ENCODE results near the gene RNF10.
"Not testable (repeated sequence)": the region's sequence is repeated elsewhere in the genome, so short reads cannot be mapped to it uniquely, and the experiment has no call there.

Gene RNF10

DNA sequence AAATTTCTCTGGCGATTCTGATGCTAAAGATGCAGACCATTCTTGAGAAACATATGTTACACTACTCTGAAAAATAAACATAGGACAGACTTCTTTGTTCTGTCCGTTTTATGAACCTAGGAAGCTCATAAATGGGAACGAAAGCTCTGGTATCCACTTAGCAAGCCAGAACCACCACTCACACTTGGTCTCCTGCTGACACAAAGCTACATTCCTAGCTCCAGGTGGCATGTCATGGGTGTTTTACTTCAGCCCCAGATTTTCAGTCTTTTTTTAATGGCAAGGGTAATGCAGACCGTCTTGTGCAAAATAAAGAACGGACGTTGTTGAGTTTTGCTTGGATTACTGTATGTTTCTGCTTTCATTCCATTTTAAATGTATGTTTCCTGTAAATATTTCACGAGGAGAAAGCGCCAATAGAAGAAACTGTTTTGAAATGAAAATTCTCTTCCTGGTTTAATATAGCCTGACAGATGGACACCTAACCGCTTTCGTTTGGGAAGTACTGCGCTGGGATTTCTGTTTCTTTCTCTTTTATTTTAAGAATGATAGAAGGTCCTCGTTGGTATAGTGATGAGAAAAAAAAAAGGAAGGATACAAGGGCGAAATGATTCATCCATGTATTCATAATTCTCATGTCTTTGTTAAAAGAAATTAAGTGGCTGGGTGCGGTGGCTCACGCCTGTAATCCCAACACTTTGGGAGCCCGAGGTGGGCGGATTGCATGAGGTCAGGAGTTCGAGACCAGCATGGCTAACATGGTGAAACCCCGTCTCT, 4.3 kb upstream of the RNF10 start:
- DNase-seq = no peak

DNA sequence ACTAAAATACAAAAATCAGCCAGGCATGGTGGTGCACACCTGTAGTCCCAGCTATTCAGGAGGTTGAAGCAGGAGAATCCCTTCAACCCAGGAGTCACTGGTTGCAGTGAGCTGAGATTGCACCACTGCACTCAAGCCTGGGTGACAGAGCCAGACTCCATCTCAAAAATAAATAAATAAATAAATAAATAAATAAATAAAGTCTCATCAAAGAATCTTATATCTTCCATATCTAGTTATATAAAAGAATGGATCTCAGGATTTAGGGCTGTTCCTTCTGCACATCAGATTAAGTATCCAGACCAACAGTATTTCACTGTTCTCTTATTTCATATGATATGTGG, 3.8 kb upstream of the RNF10 start:
- not testable (repeated sequence) for DNase-seq

DNA sequence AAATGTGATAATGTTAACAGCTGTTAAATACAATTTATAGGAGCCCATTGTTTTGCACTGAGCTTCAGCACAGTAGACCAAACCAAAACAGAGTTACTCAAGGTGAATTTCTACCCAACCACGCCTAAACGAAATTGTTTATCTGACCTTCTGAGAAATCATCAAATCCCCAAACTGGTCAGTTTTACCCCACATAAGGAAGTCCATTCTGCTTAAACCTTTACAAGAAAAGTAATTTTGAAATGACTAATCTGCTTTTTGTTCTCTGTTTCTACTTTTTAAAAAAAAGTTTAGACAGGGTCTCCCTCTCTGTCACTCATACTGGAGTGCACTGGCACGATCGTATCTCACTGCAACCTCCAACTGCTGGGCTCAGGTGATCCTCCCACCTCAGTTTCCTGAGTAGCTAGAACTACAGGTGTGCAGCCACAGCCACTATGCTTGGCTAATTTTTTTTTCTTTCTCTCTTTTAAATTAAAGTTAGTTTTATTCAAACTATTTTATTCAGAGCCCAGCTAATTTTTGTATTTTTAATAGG, 1.4 kb upstream of the RNF10 start:
- DNase-seq = no peak

DNA sequence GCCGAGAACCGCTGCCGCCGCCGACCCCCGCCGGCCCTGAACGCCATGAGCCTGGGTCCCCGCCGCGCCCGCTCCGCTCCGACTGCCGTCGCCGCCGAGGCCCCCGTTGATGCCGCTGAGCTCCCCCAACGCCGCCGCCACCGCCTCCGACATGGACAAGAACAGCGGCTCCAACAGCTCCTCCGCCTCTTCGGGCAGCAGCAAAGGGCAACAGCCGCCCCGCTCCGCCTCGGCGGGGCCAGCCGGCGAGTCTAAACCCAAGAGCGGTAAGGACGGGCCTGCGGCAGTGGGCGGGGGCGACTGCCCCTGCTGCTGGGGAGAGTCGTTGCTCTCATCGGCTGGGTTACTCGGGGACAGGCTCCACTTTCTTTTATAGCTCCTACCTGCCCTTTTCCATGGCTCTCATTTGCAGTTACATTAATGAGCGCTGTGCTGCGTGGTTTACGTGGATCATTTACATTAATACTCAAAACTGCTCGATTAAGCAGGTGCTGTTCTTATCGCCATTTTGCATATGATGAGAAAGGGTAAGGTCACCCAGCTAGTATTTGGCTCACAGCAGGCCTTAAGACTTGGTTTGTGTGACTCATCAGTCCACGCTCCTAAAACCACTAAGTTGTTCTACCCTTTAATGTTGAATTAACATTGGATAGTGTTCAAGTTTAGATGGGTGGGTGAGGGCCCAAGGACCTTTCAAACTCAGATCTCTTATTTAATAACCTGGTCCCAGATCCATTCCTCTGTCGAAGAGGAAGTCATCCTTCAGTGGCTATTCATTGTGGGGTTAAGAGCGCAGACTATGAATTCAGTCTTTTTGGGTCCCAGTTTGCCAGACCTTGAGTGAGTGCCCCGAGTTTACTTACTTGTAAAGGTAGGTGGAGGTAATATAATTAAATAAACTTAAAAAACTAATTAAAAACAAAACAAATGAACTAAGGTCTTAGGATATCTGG, 823 bp downstream of the RNF10 start:
- peak in 3 of 4 experiments; percentile 19 to 30 (median 26) for DNase-seq

DNA sequence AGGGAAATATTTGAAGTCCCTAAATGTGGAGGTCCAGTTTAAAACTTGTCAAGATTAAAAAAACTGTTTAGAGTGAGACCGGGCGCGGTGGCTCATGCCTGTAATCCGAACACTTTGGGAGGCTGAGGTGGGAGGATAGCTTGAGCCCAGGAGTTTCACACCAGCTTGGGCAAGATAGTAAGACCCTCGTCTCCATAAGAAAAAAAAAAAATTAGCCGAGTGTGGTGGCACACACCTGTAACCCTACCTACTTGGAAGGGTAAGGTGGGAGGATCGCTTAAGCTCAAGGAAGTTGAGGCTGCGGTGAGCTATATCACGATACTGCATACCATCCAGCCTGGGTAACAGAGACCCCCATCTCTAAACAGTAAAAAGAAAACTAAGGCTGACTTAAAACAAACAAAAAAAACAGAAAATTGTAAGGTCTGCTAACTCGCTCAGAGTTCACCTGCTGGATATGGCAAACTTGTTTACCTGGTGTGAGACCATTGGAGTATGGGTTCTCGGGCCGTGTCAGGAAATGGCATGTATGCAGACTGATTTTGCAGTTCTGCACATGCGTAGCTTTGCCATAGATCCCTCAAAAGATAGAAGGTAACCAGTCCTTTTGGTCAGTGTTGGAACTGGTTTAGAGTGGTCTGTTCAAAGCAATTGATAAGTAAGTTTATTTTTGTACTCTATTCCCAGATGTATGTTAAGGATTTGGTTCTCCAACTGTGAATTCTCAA, 2.1 kb downstream of the RNF10 start:
- no peak for DNase-seq

DNA sequence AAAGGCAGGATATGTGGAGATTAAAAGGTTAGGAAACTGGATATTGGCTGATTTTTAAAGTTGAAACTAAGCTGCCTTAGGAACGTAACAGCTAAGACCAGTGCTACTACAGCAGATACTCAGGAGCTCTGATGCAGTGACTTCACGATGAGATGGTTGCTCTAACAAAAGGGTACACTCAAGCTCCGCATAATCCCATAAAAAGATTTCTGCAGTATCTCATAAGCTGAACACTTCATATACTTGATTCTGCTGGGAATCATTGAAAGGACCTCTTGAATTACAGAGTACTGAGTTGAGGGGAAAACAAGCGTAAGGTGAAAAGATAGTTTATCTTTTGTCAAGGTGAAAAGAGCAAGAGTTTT, 3.7 kb downstream of the RNF10 start:
- no peak for DNase-seq

DNA sequence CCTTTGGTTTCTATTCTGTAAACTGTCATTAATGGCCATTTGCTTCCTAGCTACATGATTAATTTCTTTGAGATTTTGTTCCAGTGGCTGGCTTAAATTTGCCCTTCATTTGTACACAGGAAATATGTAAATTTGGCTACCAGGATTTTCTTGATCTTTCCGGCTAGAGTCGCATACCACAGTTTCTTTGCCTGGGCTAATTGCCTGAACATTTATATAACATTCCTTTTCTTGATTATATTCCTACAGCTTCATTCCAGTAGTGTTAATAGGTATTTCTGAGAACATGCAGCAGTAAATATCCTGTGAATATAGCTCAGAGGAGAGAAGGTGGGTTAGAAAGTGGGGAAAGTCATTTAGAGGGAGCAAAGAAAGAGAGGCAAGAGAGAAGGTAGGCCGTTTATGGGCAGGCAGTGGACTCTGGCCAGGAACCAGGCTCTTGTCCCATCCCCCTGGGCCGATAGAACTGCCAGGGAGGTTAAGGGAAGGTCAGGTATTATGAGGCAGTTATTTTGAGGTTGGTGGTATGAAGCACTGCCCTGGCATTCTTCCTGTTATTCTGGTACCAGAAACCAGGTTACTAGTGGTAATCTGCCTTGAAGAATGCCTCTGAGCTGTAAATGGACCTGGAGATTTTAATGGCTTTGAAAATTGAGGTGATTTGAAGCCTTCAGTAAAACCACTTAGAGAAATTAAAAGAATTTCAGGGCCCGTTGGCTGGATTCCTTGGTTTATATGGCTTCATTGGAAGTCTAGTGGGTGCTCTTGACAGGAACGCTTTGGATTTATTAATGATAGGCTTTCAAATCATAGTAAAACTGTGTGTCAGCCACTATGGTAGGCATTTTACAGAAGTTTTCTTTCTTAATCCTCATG, 4.4 kb downstream of the RNF10 start:
- DNase-seq = no peak

DNA sequence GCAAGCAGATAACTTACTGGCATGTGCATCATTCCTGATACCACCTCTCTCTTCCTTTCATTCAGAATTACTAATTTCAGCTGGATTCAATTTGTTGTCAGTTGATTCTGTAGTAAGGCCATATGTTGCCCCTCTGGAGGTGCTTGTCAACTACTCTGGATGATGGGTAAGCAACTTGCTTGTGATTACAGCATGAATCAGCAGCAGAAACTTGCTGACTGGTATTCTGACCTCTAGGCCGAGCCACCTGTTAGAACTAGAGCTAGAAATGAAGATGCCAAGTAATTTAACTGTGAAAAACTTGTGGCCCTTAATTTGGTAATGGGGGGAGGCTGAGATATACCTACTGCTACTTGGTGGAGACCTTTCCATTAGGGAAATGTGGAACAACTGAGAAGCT, 5.1 kb downstream of the RNF10 start:
- DNase-seq = no peak

DNA sequence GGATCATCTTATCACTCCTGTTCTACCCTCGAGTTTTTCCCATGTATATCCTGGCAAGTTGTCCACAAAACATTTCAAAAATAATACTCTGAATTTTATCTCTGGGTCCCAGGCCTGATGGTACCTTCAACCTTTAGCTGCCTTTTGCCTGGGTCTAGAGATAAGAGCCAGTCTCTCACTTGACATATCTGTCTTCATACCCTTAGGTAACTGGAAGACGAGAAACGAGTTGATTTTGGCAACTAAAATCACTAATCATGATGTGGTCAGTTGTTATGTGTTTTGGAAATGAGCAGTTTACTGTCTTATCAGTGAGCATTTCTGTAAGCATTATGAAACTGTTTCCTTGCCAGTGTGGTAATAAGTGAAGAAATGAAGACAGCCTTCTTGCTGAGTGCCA, 6.3 kb downstream of the RNF10 start:
- no peak for DNase-seq

DNA sequence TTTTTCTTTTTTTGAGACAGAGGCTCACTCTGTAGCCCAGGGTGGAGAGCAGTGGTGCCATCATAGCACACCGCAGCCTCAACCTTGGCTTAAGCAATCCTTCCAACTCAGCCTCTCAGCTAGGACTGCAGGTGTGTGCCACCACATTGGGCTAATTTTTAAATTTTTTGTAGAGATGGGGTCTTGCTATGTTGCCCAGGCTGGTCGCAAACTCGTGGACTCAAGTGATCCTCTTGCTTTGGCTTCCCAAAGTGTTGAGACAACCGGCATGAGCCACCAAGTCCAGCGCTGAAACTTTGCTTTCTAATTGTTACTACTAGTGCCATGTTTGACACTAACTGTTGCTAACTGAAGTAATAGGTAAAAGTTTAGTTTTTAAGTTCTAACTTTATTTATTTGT, 8.0 kb downstream of the RNF10 start:
- no peak for DNase-seq

DNA sequence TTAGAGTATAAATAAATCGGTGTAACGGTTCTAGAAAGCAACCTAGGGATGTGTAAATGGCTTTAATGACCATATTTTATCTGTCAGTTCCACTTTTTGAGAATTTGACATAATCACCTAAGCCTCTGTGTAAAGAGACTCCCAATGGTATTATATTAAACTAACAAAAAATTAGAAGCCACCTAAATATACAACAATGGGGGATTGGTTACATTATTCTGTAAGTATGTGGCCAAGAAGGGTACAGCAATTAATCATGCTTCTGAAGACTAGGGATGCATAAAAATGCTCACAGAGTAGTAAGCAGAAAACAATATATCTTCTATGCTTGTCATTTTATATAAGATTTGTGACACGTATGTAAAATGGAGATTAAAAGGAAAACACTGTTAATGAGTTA, 10.5 kb downstream of the RNF10 start:
- no peak for DNase-seq

DNA sequence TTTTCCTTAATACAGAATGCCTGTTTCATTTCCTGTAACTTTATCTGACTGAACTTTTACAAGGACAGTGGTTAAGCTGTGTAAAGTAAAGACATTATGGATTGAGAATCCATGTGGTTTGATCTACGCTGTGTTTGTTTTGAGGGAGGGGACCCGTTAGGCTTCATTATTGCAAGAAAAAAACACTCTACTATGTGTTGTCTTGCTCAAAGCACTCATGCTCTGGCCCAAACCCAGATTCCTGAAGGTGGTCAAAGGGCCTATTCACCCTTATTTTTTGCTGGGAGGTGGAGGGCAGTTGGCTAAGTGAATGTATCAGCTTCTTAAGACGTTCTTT, 11.9 kb downstream of the RNF10 start:
- no peak for DNase-seq

DNA sequence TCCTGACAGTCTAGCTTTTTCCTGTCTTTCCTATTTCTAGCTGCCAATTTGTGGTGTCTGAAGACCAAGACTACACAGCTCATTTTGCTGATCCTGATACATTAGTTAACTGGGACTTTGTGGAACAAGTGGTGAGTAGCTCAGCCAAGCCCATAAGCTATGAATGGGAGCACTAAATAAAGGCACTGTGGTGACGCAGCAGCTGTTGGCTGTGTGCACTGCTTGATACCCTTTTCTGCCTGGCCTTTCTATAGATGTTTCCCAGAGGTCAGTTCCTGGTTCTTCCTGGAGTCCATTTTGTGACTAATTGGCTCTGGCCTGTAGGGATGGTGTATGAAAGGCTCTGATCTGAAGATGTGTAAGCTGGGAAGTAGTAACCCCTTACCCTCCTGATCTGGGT, 20.5 kb downstream of the RNF10 start:
- DNase-seq = no peak

DNA sequence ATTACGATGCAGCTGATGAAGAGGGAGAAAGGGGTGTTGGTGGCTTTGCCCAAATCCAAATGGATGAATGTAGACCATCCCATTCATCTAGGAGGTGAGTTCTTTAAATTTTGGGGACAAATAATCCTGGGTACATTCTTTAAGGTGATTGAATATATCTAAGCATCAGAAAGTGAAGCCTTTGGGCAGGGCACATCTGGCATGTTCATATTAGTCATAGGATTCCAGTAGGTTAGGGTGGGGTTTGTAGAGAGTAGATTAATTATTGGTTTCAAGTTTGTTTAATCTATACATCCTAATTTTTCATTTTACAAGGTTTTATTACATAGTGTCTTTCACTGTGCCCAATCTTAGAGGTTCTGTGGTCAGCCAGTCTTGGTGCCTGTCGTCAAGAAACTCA, 23.4 kb downstream of the RNF10 start:
- no peak for DNase-seq

DNA sequence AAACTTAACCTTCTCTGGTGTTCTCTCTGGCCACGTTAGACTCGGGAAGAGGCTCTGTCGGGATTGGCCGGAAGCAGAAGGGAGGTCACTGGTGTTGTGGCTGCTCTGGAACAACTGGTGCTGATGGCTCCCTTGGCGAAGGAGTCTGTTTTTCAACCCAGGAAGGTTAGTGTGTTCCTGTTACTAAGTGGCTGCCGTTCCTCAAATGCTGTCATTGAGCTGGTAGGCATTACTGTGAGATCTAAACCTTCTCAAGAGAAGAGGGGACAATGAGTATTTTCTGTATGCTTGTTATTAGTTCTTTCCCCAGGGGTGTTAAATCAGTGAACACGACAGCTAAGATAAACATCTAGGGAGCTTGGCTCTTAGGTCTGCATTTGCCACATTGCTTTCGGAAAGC, 28.8 kb downstream of the RNF10 start:
- DNase-seq = no peak

DNA sequence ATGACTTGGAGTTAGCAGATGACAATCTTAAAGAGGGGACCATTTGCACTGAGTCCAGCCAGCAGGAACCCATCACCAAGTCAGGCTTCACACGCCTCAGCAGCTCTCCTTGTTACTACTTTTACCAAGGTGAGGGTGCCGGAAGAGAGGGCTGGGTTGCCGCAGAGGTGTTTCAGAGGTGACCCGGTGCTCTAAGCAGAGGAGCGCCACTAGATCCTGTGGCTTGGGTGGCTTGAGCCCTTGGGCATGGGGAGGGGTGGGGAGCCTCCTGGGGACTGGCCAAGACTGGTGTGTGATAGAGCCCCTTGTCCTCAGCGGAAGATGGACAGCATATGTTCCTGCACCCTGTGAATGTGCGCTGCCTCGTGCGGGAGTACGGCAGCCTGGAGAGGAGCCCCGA, 29.3 kb downstream of the RNF10 start:
- no peak for DNase-seq

DNA sequence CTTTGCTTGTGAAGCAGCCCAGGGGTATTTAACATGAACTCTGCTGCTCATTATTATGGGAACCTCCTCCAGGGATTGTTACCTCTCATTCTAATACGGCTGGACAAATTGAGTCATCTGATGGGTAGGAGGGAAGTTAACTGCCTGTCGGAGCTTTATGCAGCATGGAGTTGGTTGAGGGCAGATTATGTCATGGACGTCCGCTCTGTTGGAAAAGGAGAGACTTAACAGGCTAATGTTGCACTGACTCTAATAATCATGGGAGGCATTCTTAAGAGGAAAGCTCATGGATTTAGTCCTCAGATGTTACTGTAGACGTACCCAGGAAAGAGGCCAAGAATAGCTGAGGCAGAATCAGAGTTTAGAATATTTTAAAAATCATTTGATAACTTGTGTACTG, 37.1 kb downstream of the RNF10 start:
- DNase-seq = no peak

DNA sequence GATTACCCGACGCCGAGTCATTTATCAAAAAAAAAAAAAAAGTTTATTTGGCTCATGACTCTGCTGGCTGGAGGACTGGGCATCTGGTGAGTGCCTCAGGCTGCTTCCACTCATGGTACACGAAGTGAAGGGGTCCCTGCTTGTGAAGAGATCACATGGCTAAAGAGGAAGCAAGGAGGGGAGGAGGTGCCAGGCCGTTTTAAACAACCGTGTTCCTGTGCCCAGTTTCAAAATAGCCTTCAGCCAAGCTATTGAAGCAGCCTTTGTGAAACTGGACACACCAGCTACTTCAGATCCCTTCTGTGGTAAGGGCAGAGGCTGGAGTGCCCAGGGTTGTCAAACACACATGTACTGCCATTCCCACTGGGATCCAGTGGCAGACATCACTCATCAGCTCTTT, 39.4 kb downstream of the RNF10 start:
- DNase-seq = no peak

DNA sequence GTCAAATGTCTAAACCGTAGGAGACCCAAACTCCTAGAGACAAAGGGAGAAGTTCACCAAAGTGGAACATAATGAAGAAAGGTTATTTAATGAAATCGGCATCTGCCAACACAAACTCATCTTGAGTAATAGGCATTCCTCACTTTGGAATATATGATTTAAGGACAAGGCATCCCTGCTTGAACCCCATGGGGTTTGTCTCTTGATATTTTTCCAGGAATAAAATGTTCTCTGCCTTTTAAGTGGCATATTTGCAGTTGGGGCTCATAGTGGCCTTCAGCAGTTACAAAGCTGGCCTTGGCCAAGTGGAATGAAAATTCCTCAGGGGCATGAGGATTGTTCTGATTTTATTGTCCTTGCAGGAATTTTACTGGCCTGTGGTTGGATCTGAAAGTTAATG, 40.0 kb downstream of the RNF10 start:
- no peak for DNase-seq

DNA sequence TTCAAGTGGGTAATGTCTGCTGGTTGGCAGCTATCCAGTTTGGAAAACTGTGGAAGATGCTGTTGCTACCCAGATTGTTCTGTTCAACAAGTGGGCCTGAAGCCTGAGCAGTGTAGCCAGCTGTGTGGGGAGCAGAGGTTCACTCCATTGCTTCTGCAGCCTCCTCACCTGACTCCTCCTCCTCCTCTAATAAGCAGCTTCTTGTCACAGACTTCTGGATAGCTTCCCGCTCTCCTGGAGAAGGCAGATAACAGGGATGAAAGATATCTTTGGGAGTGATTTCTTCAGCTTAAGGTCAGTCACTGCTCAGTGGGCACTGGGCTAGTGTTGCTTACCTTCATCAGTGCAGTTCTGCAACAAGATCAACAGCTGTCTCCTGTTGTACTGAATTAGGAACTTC, 45.0 kb downstream of the RNF10 start:
- DNase-seq = no peak

DNA sequence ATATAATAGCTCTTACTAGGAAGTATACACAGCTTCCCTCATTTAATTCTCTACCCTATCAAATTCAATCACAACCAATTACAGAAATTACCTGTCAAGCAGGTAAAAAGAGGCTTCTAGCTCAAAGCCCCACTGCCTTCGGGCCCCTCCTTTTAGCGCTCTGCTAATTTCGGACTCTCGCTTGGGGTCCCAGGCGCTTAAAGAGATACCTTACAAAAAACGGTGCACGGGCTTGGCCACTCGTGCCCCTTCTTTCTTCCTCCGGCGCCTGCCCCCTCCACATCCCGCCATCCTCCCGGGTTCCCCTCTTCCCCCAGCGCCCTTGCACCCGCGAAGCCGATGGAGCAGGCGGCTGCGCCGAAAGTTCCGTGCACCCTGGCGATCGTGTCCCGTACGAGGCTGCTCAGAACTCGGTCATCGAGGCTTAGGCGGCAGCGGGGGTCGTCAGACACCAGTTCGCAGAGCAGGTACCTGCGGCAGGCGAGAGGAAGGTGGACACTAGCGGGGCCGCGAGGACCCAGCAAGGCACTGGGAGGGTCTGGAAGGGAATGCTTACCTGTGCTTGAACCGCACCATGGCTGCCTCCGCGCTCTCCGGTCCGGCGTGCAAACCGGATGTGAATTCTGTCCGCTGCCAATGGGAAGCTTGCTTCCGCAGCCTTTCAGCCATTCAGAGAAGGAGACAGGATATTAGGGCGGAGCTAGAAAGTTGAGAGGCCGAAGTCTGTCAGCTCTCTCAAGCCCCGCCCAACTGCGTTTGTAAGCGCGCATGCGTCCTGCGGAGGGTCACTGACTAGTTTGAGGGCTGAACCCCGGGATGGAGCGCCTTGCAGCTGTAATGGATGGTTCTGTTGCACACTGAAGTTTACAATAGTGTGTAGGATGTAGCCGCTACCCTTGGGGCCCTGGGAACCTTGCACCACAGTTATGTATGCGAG, 46.9 kb downstream of the RNF10 start, which contains the start of gene POP5:
TSS of gene POP5 (minus strand) at position 616 of the 937 bp plus-strand sequence. CDS start at position 576, 40 bp downstream.
- DNase-seq = peak; percentile 76 to 87 (median 77)
